Fibroblast of lung (primary cell): ENCODE results near the gene BMPR1B. TPM values are rescaled to one million over a fixed set of nuclear protein-coding genes. Genes with fewer than 3 reads are reported as not detected.
"Not testable (repeated sequence)": the region's sequence is repeated elsewhere in the genome, so short reads cannot be mapped to it uniquely, and the experiment has no call there.

ENCODE experiments used
- DNase-seq, 2 donors: peaks; one replicate each; pipeline versions ENCODE4 v3.0.0 to v3.0.0-alpha.2; 2010; ENCODE audit warnings: low read depth in 2 of 2
- H2AFZ ChIP-seq: 2 replicates; pipeline ENCODE4 v1.5.1; 2012; ENCODE audit warnings: low read length, control low read depth, inconsistent platforms
- H3K27ac ChIP-seq: 2 replicates; pipeline ENCODE4 v1.5.1; 2011; ENCODE audit warnings: low read length, control low read depth; ENCODE audit not compliant: insufficient read depth
- H3K27me3 ChIP-seq: 2 replicates; pipeline ENCODE4 v1.5.1; 2011; ENCODE audit warnings: mild to moderate bottlenecking, low read length; ENCODE audit not compliant: control insufficient read depth, insufficient read depth
- H3K36me3 ChIP-seq: 2 replicates; pipeline ENCODE4 v1.5.1; 2011; ENCODE audit warnings: low read length; ENCODE audit not compliant: control insufficient read depth, insufficient read depth
- H3K4me1 ChIP-seq: 2 replicates; pipeline ENCODE4 v1.5.1; 2011; ENCODE audit warnings: low read length; ENCODE audit not compliant: control insufficient read depth, insufficient read depth; ENCODE audit errors: extremely low read depth
- H3K4me2 ChIP-seq: 2 replicates; pipeline ENCODE4 v1.5.1; 2011; ENCODE audit warnings: low read length, control low read depth; ENCODE audit not compliant: insufficient read depth; ENCODE audit errors: extremely low read depth
- H3K4me3 ChIP-seq, 4 experiments: fragments of 200-600 bp in 1 of 4; sonication (generic) in 1 of 4; replicated peaks in 1 of 4; 2 replicates each; pipeline ENCODE4 v1.5.1; 2011 to 2016; ENCODE audit warnings: low read length in 4 of 4, low read depth in 3 of 4, mild to moderate bottlenecking in 3 of 4, control low read depth in 2 of 4, inconsistent platforms in 1 of 4, mixed read lengths in 1 of 4; ENCODE audit not compliant: insufficient read depth in 1 of 4; ENCODE audit errors: control extremely low read depth in 1 of 4
- H3K79me2 ChIP-seq: 2 replicates; pipeline ENCODE4 v1.5.1; 2012; ENCODE audit warnings: mild to moderate bottlenecking, low read length, inconsistent platforms; ENCODE audit not compliant: control insufficient read depth, insufficient read depth
- H3K9ac ChIP-seq: 2 replicates; pipeline ENCODE4 v1.5.1; 2011; ENCODE audit warnings: mild to moderate bottlenecking, low read length, control low read depth; ENCODE audit not compliant: insufficient read depth
- H3K9me3 ChIP-seq: 2 replicates; pipeline ENCODE4 v1.5.1; 2012; ENCODE audit warnings: low read depth, low read length; ENCODE audit not compliant: control insufficient read depth, insufficient read depth
- H4K20me1 ChIP-seq: 2 replicates; pipeline ENCODE4 v1.5.1; 2011; ENCODE audit warnings: low read length; ENCODE audit not compliant: control insufficient read depth, insufficient read depth; ENCODE audit errors: extremely low read depth
- EZH2 ChIP-seq: IDR thresholded peaks from 2 replicates; pipeline ENCODE4 v1.5.1; 2012; ENCODE audit warnings: low read length, control low read depth, mild to moderate bottlenecking; ENCODE audit errors: missing control alignments
- polyA plus RNA-seq, 2 donors: library from polyadenylated mRNA; depleted of rRNA in 1 of 2; stranded (reverse) in 1 of 2; unstranded in 1 of 2; fragments of >200 nt; gene quantifications; 2 replicates each; pipeline ENCODE4 v1.2.1, GENCODE V29; 2011 to 2012; ENCODE audit warnings: missing spikeins in 1 of 2
- total RNA-seq: library from RNA; depleted of rRNA; stranded (reverse); fragments of >200 nt; gene quantifications from 2 replicates; pipeline ENCODE4 v1.2.1, GENCODE V29; 2014
- TF ChIP-seq, protein P1 (sequence below), 2 donors: IDR thresholded peaks in 1 of 2; conservative IDR thresholded peaks in 1 of 2; 1 replicate in 1 of 2; 2 replicates in 1 of 2; pipeline ENCODE4 v1.5.1; 2011 to 2012; ENCODE audit warnings: low read length in 2 of 2, control low read depth in 1 of 2, inconsistent platforms in 1 of 2, low read depth in 1 of 2, mild to moderate bottlenecking in 1 of 2

BMPR1B gene
- total and polyA plus RNA-seq, 2 donors (not counting 1 experiment from before 2014, with no cell fraction given): 0.17 to 0.45 TPM

DNA sequence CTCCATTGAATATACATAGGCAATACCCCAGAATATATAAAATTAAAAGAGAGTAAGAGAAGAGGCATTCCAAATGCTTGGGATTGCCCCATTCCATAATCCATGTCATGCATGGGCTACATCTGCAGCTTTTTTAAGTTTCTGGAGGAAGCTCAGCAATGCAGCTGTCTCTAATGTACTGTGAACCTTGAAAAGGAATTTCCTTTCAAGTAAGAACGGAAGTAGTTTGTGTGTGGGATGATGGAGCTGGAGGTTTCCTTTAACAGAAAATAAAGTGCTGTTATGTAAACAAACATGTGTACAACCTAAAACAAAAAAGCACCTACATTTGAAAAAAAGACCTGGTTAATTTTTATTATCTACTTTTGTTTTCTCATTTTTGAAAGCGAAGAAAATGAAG lies 303.5 kb downstream of the BMPR1B start:
- H4K20me1 ChIP-seq: no peaks in the 10 kb centered on the region
- H3K4me2 ChIP-seq: no peak overlapping the region
- no peaks in the 10 kb centered on the region for H3K4me1 ChIP-seq
- peak in 1 of 2 donors; percentile 55 for DNase-seq
- no peak overlapping the region for H3K4me3 ChIP-seq
- no peaks in the 10 kb centered on the region for H3K79me2 ChIP-seq
- H3K36me3 ChIP-seq: no peaks in the 10 kb centered on the region
- no peaks in the 10 kb centered on the region for H3K9me3 ChIP-seq
- H2AFZ ChIP-seq: no peak overlapping the region
- H3K27ac ChIP-seq: no peak overlapping the region
- H3K9ac ChIP-seq: no peak overlapping the region
- H3K27me3 ChIP-seq: no peaks in the 10 kb centered on the region
- TF ChIP-seq EZH2: no peak
- TF ChIP-seq, protein P1, sequence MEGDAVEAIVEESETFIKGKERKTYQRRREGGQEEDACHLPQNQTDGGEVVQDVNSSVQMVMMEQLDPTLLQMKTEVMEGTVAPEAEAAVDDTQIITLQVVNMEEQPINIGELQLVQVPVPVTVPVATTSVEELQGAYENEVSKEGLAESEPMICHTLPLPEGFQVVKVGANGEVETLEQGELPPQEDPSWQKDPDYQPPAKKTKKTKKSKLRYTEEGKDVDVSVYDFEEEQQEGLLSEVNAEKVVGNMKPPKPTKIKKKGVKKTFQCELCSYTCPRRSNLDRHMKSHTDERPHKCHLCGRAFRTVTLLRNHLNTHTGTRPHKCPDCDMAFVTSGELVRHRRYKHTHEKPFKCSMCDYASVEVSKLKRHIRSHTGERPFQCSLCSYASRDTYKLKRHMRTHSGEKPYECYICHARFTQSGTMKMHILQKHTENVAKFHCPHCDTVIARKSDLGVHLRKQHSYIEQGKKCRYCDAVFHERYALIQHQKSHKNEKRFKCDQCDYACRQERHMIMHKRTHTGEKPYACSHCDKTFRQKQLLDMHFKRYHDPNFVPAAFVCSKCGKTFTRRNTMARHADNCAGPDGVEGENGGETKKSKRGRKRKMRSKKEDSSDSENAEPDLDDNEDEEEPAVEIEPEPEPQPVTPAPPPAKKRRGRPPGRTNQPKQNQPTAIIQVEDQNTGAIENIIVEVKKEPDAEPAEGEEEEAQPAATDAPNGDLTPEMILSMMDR (conservative IDR thresholded peaks at IDR 0.05 in 1 of 2, IDR thresholded peaks at IDR 0.05 in 1 of 2; ENCODE audit: low read depth in 1 of 2, low read length in 2 of 2): no peak

DNA sequence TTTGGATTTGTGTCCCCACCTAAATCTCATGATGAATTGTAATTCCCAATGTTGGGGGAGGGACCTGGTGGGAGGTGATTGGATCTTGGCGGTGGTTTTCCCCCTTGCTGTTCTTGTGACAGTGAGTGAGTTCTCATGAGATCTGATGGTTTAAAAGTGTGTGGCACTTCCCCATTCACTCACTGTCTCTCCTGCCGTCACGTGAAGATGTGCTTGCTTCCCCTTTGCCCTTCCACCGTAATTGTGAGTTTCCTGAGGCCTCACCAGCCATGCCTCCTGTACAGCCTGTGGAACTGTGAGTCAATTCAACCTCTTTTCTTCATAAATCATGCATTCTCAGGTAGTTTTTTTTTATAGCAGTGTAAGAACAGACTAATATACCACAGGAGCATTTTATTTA lies 304.0 kb downstream of the BMPR1B start:
- DNase-seq, H3K9ac ChIP-seq, H3K9me3 ChIP-seq, H4K20me1 ChIP-seq, H3K27me3 ChIP-seq, H2AFZ ChIP-seq, H3K4me3 ChIP-seq, H3K27ac ChIP-seq, H3K36me3 ChIP-seq, H3K4me2 ChIP-seq, H3K79me2 ChIP-seq, H3K4me1 ChIP-seq: not testable (repeated sequence)

DNA sequence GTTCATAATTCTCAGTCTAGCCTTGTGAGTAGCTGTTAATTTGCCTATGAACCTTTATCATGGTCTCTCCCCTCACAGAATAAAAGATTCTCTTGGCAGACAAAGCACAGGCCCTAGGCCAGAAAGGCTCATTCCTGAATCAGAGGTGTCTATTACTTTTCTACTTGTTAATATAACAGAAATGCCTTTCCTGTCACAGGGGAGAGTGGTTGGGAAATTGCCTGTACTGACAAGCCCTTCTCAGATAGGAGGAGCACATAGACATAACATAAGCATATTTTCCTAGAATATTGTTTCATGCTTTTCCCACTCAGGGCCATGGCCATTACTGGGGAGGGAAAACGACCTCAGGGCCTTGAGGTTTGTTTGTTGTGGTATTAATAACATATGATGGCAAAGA lies 308.3 kb downstream of the BMPR1B start:
- TF ChIP-seq, protein P1 (conservative IDR thresholded peaks at IDR 0.05 in 1 of 2, IDR thresholded peaks at IDR 0.05 in 1 of 2; ENCODE audit: low read depth in 1 of 2, low read length in 2 of 2): no peak
- TF ChIP-seq EZH2: no peak
- Histone ChIP-seq H3K27ac (no peak overlapping the region), H3K27me3 (no peaks in the 10 kb centered on the region), H3K79me2 (no peaks in the 10 kb centered on the region), H2AFZ (no peak overlapping the region), H3K9me3 (no peaks in the 10 kb centered on the region), H3K9ac (no peak overlapping the region), H3K4me3 (no peak overlapping the region), H4K20me1 (no peaks in the 10 kb centered on the region), H3K4me1 (no peaks in the 10 kb centered on the region), H3K36me3 (no peaks in the 10 kb centered on the region), H3K4me2 (no peak overlapping the region)
- DNase-seq: peak in 1 of 2 donors; percentile 6
